NK-92 treated with Interleukin-12 subunit alpha and Interleukin-12 subunit beta, amount 100 ng/mL, for 24 hours (cell line): ENCODE measurements around the gene GLIPR2.
"Not testable (repeated sequence)": the region's sequence is repeated elsewhere in the genome, so short reads cannot be mapped to it uniquely, and the experiment has no call there.

Experiments
- DNase-seq: peaks from one replicate; lab custom pipeline; 2025; lab: John Stamatoyannopoulos, UW

GLIPR2 gene

DNA sequence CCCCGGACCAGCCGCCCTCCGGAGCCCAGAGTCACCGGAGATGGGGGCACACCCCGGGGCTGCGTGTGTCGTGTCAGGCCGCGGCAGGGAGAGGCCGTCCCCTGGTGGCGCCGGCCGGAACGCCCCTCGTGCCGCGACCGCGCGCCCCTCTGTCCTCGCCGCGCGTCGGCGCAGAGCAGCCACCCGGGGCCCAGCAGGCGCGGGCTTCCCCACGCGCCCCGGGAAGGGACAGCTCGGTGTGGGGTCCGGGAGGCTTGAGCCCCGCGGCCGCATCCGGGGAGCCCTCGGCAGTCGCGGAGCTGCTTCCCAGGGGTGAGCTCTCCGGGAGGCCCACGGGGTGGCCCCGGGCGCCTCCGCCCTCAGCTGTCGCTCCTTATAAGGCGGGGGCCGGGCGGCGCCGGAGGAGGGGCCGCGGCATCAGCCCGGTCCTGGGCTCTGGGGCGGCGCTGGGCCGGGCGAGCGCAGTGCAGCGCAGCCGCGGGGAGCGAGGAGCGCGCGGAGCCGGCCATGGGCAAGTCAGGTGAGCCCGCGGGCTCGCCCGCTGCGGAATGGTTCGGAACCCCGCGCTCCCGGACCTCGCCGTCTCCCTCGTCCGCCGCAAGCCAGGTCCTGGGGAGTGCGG is at the start of gene GLIPR2:
Gene GLIPR2 (plus strand): TSS at position 462 of the 622 bp plus-strand sequence. CDS start 46 bp downstream, at position 508.
- DNase-seq = peak; percentile 42

- not testable (repeated sequence) for DNase-seq
Measured at GRCh38 chr9:36087054-36087453, 49.5 kb upstream of the GLIPR2 start.

DNA sequence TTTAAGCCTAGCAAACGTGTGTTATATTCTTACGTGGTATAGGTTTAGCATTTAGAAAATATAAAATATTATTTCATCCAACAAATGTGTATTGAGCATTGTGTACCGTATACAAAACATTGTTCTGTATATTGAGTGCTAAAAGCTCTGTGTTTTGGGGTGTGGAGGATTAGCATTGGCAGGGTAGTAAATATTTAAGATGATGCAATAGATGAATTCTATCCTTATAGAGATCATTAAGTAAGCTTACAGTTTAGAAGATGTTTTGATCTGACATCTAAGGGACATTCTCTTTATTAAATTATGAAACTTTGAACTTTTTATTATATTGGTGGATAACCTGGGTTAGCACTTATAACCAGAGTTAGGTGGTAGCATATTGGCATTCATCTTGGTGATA is 48.5 kb upstream of the GLIPR2 start:
- DNase-seq = no peak

DNA sequence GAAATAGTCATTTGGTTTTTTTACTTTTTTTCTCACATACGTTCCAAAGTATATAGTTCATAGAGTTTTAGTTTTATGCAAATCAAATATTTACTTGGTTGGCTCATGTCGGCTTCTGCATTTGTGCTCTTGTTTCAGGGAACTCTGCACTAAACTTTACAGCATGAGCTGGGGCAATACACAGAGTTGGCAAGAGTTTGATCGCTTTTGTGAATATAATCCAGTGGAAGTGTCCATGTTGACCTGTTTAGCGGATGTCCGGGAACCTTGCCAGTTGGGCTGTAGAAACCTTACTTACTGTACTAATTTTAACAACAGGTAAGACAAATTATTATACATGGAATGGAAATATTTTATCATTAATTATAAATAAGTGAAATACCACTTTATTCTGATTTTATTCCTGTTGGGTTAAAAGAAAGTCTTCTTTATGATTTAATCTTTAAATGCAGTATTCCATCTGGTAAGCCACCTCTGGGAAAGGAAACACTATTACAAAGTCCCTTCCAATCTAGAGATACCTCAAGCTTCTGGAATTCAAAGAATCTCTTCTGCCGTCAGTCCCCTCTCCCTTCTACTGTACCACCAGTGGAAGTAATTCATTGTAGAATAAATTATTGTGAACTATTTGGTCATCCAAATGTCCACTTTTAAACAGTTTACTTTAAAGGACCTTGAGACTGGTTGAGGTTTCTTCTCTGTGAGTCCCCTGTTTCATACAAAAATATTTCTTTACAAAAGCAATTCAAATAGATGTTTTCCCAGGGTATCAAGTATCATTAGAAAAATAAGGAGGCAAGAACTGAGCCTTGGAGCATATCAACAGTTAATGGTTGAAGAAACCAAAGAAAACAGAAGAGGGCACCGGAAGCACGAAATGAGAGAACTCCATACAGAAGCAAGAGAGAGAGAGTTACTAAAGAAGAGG is 45.2 kb upstream of the GLIPR2 start:
- no peak for DNase-seq

GRCh38 chr9:36092014-36092413 is 44.5 kb upstream of the GLIPR2 start:
- no peak for DNase-seq

GRCh38 chr9:36092509-36093215 is 43.9 kb upstream of the GLIPR2 start:
- no peak for DNase-seq

DNA sequence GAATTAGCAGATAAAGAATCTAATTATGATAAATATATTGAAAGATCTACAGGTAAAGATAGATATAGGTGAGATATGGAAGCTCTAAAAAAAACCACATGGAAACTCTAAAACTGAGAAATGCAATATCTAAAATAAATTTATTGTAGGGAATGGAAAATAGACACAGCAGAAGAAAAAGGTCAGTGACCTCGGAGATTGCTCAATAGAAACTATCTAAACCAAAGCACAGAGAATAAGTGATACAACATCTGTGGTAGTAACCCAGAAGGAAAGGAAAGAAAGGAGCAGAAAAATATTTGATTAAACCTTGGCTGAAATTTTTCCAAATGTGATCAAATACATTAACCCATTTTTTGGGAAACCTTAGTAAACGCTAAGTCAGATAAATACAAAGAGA is 43.1 kb upstream of the GLIPR2 start:
- DNase-seq = no peak

DNA sequence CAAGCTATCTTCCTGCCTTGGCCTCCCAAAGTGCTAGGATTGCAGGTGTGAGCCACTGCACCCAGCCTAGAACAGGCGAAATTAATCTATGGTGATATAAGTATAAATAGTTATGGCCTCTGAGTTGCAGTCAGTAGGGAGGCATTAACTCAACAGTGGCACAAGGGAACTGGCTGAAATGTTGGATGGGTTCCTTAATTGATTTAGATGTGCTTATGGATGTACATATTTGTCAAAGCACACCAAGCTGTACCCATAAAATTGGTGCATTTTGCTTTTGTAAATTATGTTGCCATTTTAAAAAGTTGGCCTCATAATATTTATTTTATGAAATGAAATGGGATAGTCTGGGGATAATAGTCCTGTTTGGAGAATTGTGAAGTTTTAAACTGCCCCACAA is 36.8 kb upstream of the GLIPR2 start:
- DNase-seq = no peak

DNA sequence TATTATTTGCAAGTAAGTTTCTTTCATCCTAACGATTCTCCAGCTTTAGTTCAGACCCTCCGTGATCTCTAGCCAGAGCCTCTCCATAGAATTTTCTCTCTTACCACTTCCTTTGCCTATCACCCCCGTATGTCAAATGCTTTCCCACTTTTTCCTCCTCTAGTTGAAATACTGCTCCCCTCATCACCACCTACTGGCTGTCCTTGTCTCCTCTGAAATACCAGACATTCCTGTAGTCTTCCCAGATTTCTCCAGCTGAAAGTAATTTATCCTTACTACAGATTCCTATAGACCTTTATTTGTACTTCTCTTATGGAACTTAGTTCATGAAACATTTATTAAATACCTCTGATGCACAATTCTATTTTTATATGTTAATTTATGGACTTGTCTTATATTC is 36.0 kb upstream of the GLIPR2 start:
- DNase-seq = no peak

- DNase-seq = no peak
Measured at GRCh38 chr9:36101916-36102741, 34.4 kb upstream of the GLIPR2 start.

GRCh38 chr9:36102742-36103495 is 33.6 kb upstream of the GLIPR2 start:
- peak; percentile 69 for DNase-seq

GRCh38 chr9:36109071-36109470 is 27.5 kb upstream of the GLIPR2 start:
- no peak for DNase-seq

DNA sequence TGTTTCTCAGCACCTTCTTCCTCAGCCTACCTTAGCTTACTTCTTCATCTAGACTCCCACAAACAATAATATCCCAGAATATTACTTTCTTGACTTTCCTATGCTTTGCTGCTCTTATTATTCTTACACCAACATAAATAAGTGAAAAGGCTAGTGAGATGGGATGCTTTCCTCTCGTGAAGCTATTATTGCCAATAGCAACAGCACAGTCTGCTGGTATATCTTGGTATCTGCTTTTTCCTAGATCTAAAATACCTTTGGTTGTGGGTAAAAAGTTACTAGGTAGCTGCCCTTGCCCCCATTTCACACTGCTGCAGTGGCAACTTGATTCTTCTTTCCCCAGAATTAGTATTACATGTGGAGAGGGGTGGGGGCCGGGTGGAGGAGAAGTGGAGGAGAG is 26.1 kb upstream of the GLIPR2 start:
- no peak for DNase-seq

DNA sequence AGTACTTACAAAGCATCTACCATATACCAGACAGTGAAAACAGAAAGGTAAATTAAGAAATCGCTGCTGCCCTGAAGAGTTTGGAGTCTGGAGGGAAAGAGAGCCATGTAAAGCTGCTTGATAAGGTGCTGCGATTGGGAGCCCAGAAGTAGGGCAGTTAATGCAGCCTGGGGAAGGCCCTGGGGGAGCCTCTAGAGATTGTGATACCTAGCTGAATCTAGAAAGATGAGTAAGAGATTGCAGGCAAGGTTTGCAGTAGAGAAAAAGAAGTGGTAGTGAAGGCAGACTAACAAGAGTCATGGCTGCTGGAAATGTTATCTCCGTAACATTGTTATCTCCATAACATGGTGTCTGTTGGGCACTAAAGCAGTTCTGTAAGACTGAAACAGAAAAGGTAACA is 24.0 kb upstream of the GLIPR2 start:
- DNase-seq = no peak

- no peak for DNase-seq
Measured at GRCh38 chr9:36113999-36114398, 22.5 kb upstream of the GLIPR2 start.

GRCh38 chr9:36116593-36116992 is 19.9 kb upstream of the GLIPR2 start:
- no peak for DNase-seq

DNA sequence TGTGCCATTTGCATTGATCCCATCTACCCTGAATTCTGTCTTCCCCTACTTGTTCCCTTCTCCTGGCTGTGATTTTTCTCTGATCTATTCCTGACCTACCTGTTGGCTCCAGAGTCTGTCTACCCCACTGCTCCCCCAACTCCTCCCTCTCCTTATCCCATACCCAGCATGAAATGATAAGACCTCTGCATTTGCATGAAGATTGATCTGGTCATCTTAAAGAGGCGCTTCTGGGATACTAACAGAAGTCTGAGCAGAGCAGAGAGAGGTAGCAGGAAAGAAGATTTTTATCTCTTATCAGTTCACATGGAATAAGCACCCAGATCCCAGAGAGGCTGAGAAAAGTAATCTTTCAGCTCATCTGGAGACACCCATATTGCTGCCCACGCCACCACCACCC is 18.3 kb upstream of the GLIPR2 start:
- no peak for DNase-seq

- DNase-seq = no peak
Measured at GRCh38 chr9:36118706-36119105, 17.8 kb upstream of the GLIPR2 start.

GRCh38 chr9:36119476-36119875 is 17.1 kb upstream of the GLIPR2 start:
- no peak for DNase-seq

DNA sequence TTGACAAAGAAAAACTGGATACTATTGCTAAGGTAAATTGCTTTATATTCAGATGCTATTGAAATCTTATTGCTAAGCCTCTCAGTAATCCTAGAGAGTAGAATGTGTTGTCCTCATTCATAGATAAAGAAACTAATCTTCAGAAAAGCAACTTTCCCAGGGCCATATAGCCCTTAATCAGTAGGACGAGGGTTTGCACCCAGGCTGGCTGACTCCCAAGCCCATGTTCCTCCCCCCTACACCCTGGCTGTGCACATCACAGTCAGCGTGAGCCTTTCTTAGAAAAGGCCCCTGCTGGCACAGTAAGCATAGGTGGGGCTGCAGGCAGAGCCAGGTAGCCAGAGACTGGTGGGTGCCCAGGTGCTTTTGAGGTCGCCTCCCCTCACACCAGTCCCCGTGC is 15.8 kb upstream of the GLIPR2 start:
- no peak for DNase-seq

DNA sequence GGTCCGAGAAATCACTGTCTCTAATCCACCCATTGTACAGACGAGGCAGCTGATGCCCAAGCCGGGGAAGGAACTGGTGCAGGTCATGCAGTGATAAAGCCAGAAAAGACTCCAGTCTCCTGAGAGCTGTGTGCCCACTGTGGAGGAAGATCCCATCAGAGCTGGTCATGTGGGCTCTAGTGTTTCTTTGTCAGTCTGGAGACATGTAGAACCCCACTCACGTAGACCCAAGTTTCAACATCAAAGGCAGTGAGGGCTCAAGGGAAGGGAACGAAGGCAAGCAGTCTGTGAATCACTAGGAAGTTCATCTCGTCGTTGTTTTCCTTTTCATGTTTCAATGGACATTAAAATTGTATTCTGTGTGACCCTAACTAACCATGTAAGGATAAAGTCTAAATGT is 14.6 kb upstream of the GLIPR2 start:
- no peak for DNase-seq
